Erythroblast (primary cell): Measurements from ENCODE around the gene CHID1.

Experiments
- GATA1 ChIP-seq: IDR thresholded peaks from 2 replicates; pipeline ENCODE4 v1.6.1; 2011; ENCODE audit warnings: low read depth, mild to moderate bottlenecking, control low read depth, low read length, moderate library complexity
- POLR2A ChIP-seq: IDR thresholded peaks from 2 replicates; pipeline ENCODE4 v1.6.1; 2011; ENCODE audit warnings: mild to moderate bottlenecking, low read length

DNA sequence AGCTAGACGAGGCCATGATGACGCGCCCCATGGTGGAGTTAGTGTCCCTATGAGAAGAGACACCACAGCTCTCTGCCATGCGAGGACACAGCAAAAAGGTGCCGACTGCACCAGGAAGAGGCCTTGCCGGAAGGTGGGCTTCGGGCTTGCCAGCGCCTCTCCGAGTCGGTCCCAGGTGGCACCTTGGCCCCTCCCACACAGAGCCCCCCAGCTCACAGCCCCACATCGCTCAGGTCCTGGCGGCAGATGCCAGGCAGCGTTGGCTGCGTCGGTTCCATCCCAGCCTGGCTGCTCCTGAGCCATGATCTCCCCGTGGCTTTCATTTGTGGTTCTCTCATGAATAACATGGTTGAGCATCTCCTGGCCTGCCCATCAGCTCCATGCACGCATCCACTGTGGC lies 24.0 kb downstream of the CHID1 start:
- TF ChIP-seq POLR2A (no peak), GATA1 (no peak)
